CD4-positive, alpha-beta T cell treated with Interleukin-15 for 4 hours (primary cell): ENCODE measurements around the gene C2orf81.

Experiments used
- DNase-seq: peaks from one replicate; pipeline ENCODE4 v3.0.0-alpha.2; 2020; ENCODE audit warnings: low spot score

C2orf81 gene

GRCh38 chr2:74390606-74391005 is 30.8 kb downstream of the C2orf81 start:
- no peak for DNase-seq

DNA sequence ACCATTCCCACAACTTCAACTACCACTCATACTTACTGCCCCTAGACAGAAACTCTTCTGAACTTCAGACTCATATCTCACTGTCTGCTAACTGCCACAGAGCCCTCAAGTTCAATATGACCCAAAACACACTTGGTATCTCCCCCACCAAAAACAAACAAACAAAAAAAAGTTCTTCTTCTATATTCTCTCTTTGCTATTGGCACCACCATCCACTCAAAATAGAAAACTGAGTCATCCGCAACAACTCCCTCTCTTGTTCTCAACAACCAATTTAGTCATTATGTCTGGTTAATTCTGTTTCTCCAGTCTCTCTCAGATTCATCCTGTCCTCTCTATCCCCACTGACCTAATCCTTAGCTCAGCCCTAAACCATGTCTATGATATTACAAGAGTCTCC is 34.1 kb downstream of the C2orf81 start:
- DNase-seq: no peak

- no peak for DNase-seq
Observed at GRCh38 chr2:74385396-74385795, 36.0 kb downstream of the C2orf81 start.

- DNase-seq: no peak
Observed at GRCh38 chr2:74384051-74384450, 37.4 kb downstream of the C2orf81 start.

DNA sequence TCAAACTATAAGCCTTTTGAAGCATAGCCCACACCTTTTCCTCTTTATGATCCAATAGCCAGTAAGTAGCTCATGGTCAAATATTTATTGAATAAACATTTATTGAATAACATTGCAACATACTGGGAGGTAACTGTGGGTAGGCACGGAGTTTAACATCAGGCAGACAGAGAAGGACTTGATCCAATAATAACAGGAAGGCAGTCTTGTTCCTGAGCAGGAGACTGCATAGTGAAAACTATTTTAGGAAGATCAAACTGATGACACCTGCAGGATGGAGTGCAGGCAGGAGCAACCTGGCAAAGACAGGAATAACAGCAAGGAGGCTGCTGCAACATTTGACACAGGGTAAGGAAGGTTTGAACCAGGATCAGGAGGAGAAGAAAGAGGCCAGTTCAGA is 38.2 kb downstream of the C2orf81 start:
- no peak for DNase-seq

- DNase-seq: no peak
Observed at GRCh38 chr2:74381751-74382150, 39.7 kb downstream of the C2orf81 start.

- peak; percentile 17 for DNase-seq
Observed at GRCh38 chr2:74379851-74380789, 41.3 kb downstream of the C2orf81 start, which contains the start of gene DCTN1. DCTN1 (minus strand) TSS chr2:74380311; CDS start chr2:74380037, 274 bp downstream.

GRCh38 chr2:74378007-74378406 is 43.4 kb downstream of the C2orf81 start:
- no peak for DNase-seq

- DNase-seq: no peak
Observed at GRCh38 chr2:74375838-74376237, 45.6 kb downstream of the C2orf81 start.

GRCh38 chr2:74374509-74375205 is 46.8 kb downstream of the C2orf81 start:
- no peak for DNase-seq

DNA sequence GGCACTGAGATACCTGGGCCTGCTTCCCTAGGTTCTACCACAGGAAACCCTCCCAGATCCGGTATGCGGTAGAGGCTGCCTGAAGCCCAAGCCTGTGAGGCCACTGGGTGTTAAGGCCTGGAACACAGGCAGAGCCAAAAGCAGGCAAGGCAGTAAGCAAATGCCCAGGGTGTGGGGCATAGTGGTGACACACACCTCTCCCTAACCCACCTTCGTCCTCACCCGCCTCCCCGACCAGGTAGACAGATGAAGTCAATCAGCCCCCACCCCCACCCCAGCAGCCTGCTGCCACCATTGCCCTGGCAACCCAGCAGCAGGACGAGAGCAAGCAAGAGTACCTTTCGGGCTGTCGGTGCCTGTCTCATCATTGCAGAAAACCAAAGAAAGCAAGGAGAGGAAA is 47.4 kb downstream of the C2orf81 start:
- no peak for DNase-seq

- DNase-seq: no peak
Observed at GRCh38 chr2:74373221-74373676, 48.2 kb downstream of the C2orf81 start.

- no peak for DNase-seq
Observed at GRCh38 chr2:74372674-74373073, 48.7 kb downstream of the C2orf81 start.

DNA sequence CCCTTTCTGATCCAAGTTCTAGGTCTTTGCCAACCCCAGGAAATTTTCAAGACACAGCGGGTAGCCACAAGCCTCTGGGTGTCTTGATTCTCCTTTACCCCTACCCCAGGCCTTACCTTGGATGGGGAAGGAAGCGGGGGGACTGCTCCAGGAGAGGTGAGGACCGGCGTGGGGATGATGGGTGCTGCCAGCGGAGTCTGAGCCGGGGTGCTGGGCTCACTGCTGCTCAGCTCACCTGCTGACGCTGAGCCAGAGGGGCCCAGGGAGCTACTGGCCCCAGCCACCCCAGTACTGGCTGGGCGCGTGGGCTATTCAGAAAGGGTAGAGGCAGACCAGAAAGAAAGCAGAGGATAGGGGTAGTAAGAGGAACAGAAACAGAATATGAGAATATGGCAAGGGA is 50.0 kb downstream of the C2orf81 start:
- DNase-seq: no peak

GRCh38 chr2:74369976-74370375 is 51.4 kb downstream of the C2orf81 start:
- no peak for DNase-seq

GRCh38 chr2:74368499-74368898 is 52.9 kb downstream of the C2orf81 start:
- DNase-seq: no peak

- no peak for DNase-seq
Observed at GRCh38 chr2:74367789-74368188, 53.6 kb downstream of the C2orf81 start.

DNA sequence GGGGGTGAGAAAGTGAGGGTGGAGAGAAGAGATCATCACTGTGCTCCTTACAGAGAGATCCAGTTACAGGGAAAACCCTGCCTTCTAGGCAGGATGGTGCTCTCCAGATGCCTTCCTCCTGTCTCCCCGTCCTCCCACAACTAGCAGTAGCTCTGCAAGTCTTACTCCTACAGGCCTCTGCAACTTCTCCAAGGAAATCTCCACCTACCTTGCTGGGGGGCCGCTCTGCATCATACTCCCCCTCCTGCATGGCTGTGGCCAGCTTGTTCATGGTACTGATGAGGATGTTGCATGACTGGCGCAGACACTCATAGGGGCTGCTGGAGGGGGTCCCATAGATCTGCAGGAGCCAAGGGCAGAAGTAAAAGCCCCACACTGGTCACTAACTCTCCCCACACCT is 55.4 kb downstream of the C2orf81 start:
- no peak for DNase-seq

- DNase-seq: no peak
Observed at GRCh38 chr2:74364533-74365505, 56.6 kb downstream of the C2orf81 start.
